K562 (cell line): ENCODE data around the gene IRAK3. TPM values are rescaled to one million over a fixed set of nuclear protein-coding genes. Genes with fewer than 3 reads are reported as not detected.

Source experiments
- BHLHE40 ChIP-seq: IDR thresholded peaks from 2 replicates; pipeline ENCODE4 v1.6.1; 2011; ENCODE audit warnings: low read length, improper control_type of control experiment
- DACH1 ChIP-seq: fragments of 450-650 bp; IDR thresholded peaks from 2 replicates; pipeline ENCODE4 v1.6.1; 2018; ENCODE audit not compliant: partially characterized antibody
- ESRRB ChIP-seq: fragments of 250-450 bp; sonication (Bioruptor Pico); IDR thresholded peaks from 2 replicates; pipeline ENCODE4 v1.5.0; 2020; ENCODE audit warnings: mild to moderate bottlenecking, moderate library complexity, borderline replicate concordance
- FOXJ3 ChIP-seq: sonication (generic); formaldehyde crosslinking; IDR thresholded peaks from 2 replicates; pipeline ENCODE4 v1.4.0; 2020; ENCODE audit warnings: mild to moderate bottlenecking, missing genetic modification reagents
- FOXP1 ChIP-seq: sonication (generic); formaldehyde crosslinking; IDR thresholded peaks from 2 replicates; pipeline ENCODE4 v1.8.0; 2022; ENCODE audit warnings: mild to moderate bottlenecking, missing genetic modification reagents
- MAFG ChIP-seq: fragments of 450-650 bp; conservative IDR thresholded peaks from 2 replicates; pipeline ENCODE4 v1.6.1; 2016; ENCODE audit warnings: missing genetic modification characterization, missing compliant biosample characterization
- NFRKB ChIP-seq: fragments of 450-650 bp; IDR thresholded peaks from 2 replicates; pipeline ENCODE4 v1.6.1; 2016; ENCODE audit warnings: low read depth
- NR1H2 ChIP-seq: sonication (generic); formaldehyde crosslinking; IDR thresholded peaks from 2 replicates; pipeline ENCODE4 v1.4.0; 2020; ENCODE audit warnings: mild to moderate bottlenecking, missing genetic modification reagents
- POLR2B ChIP-seq: fragments of 450-650 bp; IDR thresholded peaks from 2 replicates; pipeline ENCODE4 v1.6.1; 2018; ENCODE audit warnings: low read depth; ENCODE audit not compliant: partially characterized antibody
- RBM14 ChIP-seq: fragments of 200-400 bp; formaldehyde crosslinking; IDR thresholded peaks from 2 replicates; pipeline ENCODE4 v1.6.1; 2018; ENCODE audit warnings: low read depth, mild to moderate bottlenecking, low read length, moderate library complexity, borderline replicate concordance; ENCODE audit not compliant: insufficient read depth
- TAF7 ChIP-seq: fragments of 450-650 bp; IDR thresholded peaks from 2 replicates; pipeline ENCODE4 v1.6.1; 2016; ENCODE audit warnings: missing genetic modification characterization, missing compliant biosample characterization
- ZBTB8A ChIP-seq: fragments of 450-650 bp; IDR thresholded peaks from 2 replicates; pipeline ENCODE4 v1.6.1; 2018; ENCODE audit warnings: mild to moderate bottlenecking, moderate library complexity; ENCODE audit not compliant: partially characterized antibody
- ZEB2 ChIP-seq: fragments of 450-650 bp; IDR thresholded peaks from 2 replicates; pipeline ENCODE4 v1.6.1; 2016
- ZNF140 ChIP-seq: fragments of 250-450 bp; sonication (Bioruptor Pico); IDR thresholded peaks from 2 replicates; pipeline ENCODE4 v1.8.0; 2021; ENCODE audit warnings: moderate library complexity, mild to moderate bottlenecking, inconsistent platforms
- ZNF143 ChIP-seq: sonication (generic); formaldehyde crosslinking; IDR thresholded peaks from 2 replicates; pipeline ENCODE4 v1.9.0; 2022; ENCODE audit warnings: mild to moderate bottlenecking, missing genetic modification reagents
- ZNF239 ChIP-seq: fragments of 250-450 bp; sonication (Bioruptor Pico); IDR thresholded peaks from 2 replicates; pipeline ENCODE4 v1.4.0; 2020; ENCODE audit warnings: mild to moderate bottlenecking
- ZSCAN32 ChIP-seq: fragments of 450-650 bp; formaldehyde crosslinking; IDR thresholded peaks from 2 replicates; pipeline ENCODE4 v1.4.0; 2020; ENCODE audit warnings: mild to moderate bottlenecking, moderate library complexity
- polyA plus RNA-seq, 8 experiments: library from polyadenylated mRNA; depleted of rRNA in 4 of 8; stranded (reverse) in 5 of 8; unstranded in 3 of 8; fragments of >200 nt; fragmentation: Nextera tagmentation in 2 of 8; fragmentation: Illumina TruSeq in 1 of 8; extraction: Ambion mirVana in 2 of 8; extraction: Trizol in 1 of 8; gene quantifications; 2 replicates each; pipeline versions ENCODE4 v1.2.1 to v1.2.3, GENCODE V29; 2011 to 2014; ENCODE audit warnings: inconsistent platforms in 1 of 8, missing spikeins in 1 of 8
- total RNA-seq, 7 experiments: library from RNA; depleted of rRNA in 6 of 7; stranded (reverse); fragments of >200 nt in 6 of 7; fragmentation: Illumina TruSeq in 2 of 7; extraction: Trizol in 2 of 7; gene quantifications; 2 replicates each; pipeline versions ENCODE4 v1.2.1 to v1.2.3, GENCODE V29; 2011 to 2021; ENCODE audit warnings: low replicate concordance in 1 of 7
- TF ChIP-seq, protein P1 (sequence below): sonication (generic); formaldehyde crosslinking; IDR thresholded peaks from 2 replicates; pipeline ENCODE4 v1.9.0; 2022; ENCODE audit warnings: mild to moderate bottlenecking, missing genetic modification reagents
- TF ChIP-seq, protein P2 (sequence below): fragments of 250-450 bp; sonication (Bioruptor Pico); IDR thresholded peaks from 2 replicates; pipeline ENCODE4 v1.8.0; 2022; ENCODE audit warnings: inconsistent platforms
- TF ChIP-seq, protein P3 (sequence below): fragments of 250-450 bp; sonication (Bioruptor Pico); IDR thresholded peaks from 2 replicates; pipeline ENCODE4 v1.8.0; 2021; ENCODE audit warnings: mild to moderate bottlenecking, moderate library complexity
- TF ChIP-seq, protein P4 (sequence below): fragments of 200-800 bp; sonication (Bioruptor generic); IDR thresholded peaks from 2 replicates; pipeline ENCODE4 v1.6.1; 2017; ENCODE audit warnings: missing genetic modification characterization, missing compliant biosample characterization
- TF ChIP-seq, protein P5 (sequence below): sonication (generic); formaldehyde crosslinking; IDR thresholded peaks from 2 replicates; pipeline ENCODE4 v1.8.1; 2022; ENCODE audit warnings: missing genetic modification reagents

IRAK3 gene
- total and polyA plus RNA-seq, 9 of the 15 experiments (the other 6 are each of a cell fraction or from before 2014, with no cell fraction given): 0.06 to 0.09 (median 0.07) TPM; not detected in 6

DNA sequence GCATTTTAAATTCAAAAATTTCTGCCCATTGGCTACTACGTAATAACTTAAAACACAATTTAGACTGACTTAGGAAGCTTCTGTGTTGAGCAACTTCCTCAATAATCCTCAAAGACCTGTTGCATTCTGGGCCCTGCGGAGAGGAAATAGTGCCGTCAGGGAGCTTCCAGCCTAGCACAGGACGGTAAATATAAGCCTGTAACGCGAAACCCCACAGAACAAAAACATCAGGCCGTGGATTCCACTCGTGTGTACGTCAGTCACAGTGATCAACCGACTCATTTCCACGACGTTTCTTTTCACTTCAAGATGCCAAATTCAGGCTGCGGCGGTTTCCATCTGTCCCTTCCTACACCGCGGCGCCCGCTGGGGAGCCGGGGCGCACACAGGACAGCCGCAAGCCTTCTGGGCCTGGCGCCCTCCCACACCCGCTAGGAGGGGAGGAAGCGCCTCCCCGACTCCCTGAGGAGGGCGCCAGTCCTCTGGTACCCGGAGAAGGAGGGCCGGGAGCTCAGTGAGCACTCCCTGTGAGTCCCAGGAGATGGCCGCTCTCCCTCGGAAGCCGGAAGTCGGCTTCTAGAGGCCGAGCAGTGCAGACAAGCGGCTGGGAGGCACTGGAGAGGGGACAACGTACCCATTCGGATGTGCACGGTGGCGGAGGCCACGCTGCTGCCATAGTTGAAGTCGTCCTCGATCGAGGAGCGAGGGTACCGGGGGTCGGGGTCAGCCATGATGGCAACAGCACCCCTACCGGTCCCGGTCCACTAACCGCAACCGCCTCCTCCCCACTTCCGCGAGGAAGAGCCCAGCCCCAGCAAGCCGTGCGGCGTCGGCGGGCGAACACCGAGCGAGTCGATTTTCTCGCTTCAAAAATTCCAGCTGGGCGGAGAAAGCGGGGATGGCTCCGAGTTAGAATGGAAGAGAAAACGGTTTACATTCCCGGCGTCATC, 19.5 kb upstream of the IRAK3 start, which contains the start of gene TMBIM4 (continued):
- TF ChIP-seq, protein P1, sequence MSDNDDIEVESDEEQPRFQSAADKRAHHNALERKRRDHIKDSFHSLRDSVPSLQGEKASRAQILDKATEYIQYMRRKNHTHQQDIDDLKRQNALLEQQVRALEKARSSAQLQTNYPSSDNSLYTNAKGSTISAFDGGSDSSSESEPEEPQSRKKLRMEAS (CRISPR knock-in tag): no peak
- no peak for TF ChIP-seq ESRRB (CRISPR knock-in tag)
- TF ChIP-seq ZNF239 (CRISPR knock-in tag): no peak
- TF ChIP-seq ZEB2: 0 out of 2 replicates have a peak, but pooled peaks have one; percentile 38
- peak; percentile 89; the same call in 1 of the 2 replicates for TF ChIP-seq NR1H2
- TF ChIP-seq NFRKB: peak; percentile 99
- TF ChIP-seq, protein P2, sequence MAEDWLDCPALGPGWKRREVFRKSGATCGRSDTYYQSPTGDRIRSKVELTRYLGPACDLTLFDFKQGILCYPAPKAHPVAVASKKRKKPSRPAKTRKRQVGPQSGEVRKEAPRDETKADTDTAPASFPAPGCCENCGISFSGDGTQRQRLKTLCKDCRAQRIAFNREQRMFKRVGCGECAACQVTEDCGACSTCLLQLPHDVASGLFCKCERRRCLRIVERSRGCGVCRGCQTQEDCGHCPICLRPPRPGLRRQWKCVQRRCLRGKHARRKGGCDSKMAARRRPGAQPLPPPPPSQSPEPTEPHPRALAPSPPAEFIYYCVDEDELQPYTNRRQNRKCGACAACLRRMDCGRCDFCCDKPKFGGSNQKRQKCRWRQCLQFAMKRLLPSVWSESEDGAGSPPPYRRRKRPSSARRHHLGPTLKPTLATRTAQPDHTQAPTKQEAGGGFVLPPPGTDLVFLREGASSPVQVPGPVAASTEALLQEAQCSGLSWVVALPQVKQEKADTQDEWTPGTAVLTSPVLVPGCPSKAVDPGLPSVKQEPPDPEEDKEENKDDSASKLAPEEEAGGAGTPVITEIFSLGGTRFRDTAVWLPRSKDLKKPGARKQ (CRISPR knock-in tag): no peak
- no peak for TF ChIP-seq MAFG (tag)
- no peak for TF ChIP-seq RBM14
- TF ChIP-seq ZNF140 (CRISPR knock-in tag): no peak
- TF ChIP-seq, protein P3, sequence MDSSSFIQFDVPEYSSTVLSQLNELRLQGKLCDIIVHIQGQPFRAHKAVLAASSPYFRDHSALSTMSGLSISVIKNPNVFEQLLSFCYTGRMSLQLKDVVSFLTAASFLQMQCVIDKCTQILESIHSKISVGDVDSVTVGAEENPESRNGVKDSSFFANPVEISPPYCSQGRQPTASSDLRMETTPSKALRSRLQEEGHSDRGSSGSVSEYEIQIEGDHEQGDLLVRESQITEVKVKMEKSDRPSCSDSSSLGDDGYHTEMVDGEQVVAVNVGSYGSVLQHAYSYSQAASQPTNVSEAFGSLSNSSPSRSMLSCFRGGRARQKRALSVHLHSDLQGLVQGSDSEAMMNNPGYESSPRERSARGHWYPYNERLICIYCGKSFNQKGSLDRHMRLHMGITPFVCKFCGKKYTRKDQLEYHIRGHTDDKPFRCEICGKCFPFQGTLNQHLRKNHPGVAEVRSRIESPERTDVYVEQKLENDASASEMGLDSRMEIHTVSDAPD (CRISPR knock-in tag): no peak
- TF ChIP-seq POLR2B: peak; percentile 89
- no peak for TF ChIP-seq ZSCAN32 (CRISPR knock-in tag)
- TF ChIP-seq FOXJ3 (CRISPR knock-in tag): no peak
- no peak for TF ChIP-seq DACH1
- no peak for TF ChIP-seq BHLHE40
- TF ChIP-seq ZBTB8A: no peak
- 0 out of 2 replicates have a peak, but pooled peaks have one; percentile 65 for TF ChIP-seq FOXP1 (CRISPR knock-in tag)
- TF ChIP-seq, protein P4, sequence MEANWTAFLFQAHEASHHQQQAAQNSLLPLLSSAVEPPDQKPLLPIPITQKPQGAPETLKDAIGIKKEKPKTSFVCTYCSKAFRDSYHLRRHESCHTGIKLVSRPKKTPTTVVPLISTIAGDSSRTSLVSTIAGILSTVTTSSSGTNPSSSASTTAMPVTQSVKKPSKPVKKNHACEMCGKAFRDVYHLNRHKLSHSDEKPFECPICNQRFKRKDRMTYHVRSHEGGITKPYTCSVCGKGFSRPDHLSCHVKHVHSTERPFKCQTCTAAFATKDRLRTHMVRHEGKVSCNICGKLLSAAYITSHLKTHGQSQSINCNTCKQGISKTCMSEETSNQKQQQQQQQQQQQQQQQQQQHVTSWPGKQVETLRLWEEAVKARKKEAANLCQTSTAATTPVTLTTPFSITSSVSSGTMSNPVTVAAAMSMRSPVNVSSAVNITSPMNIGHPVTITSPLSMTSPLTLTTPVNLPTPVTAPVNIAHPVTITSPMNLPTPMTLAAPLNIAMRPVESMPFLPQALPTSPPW: peak; percentile 74
- TF ChIP-seq, protein P5, sequence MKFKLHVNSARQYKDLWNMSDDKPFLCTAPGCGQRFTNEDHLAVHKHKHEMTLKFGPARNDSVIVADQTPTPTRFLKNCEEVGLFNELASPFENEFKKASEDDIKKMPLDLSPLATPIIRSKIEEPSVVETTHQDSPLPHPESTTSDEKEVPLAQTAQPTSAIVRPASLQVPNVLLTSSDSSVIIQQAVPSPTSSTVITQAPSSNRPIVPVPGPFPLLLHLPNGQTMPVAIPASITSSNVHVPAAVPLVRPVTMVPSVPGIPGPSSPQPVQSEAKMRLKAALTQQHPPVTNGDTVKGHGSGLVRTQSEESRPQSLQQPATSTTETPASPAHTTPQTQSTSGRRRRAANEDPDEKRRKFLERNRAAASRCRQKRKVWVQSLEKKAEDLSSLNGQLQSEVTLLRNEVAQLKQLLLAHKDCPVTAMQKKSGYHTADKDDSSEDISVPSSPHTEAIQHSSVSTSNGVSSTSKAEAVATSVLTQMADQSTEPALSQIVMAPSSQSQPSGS: no peak
- TF ChIP-seq TAF7 (tag): peak; percentile 88
- peak; percentile 64; the same call in 1 of the 2 replicates for TF ChIP-seq ZNF143 (CRISPR knock-in tag)
